SK-N-SH (cell line): Measurements from ENCODE around the gene CBFA2T2.

ENCODE experiments used
- EP300 ChIP-seq, 2 experiments: IDR thresholded peaks; 2 replicates each; pipeline versions ENCODE4 v1.4.0 to v1.6.1; 2012; ENCODE audit warnings: borderline replicate concordance in 1 of 2, low read depth in 1 of 2, low read length in 1 of 2
- EZH2phosphoT487 ChIP-seq: fragments of 200-600 bp; sonication (generic); IDR thresholded peaks from 2 replicates; pipeline ENCODE4 v1.6.1; 2017; ENCODE audit warnings: low read depth, mixed run types, mild to moderate bottlenecking, antibody characterized with exemption, moderate library complexity, borderline replicate concordance
- GABPA ChIP-seq: IDR thresholded peaks from 2 replicates; pipeline ENCODE4 v1.4.0; 2012; ENCODE audit warnings: low read depth, mild to moderate bottlenecking
- GATA2 ChIP-seq: sonication (generic); formaldehyde crosslinking; IDR thresholded peaks from 2 replicates; pipeline ENCODE4 v1.5.0; 2020; ENCODE audit warnings: mild to moderate bottlenecking, missing genetic modification reagents
- POLR2AphosphoS5 ChIP-seq: IDR thresholded peaks from 2 replicates; pipeline ENCODE4 v1.6.1; 2012; ENCODE audit warnings: low read depth, low read length
- RAD21 ChIP-seq: IDR thresholded peaks from 2 replicates; pipeline ENCODE4 v1.6.1; 2012; ENCODE audit warnings: mild to moderate bottlenecking, low read length
- RCOR1 ChIP-seq: fragments of 150-350 bp; IDR thresholded peaks from 2 replicates; pipeline ENCODE4 v1.6.1; 2017; ENCODE audit warnings: antibody characterized with exemption, low read length
- SMC3 ChIP-seq: IDR thresholded peaks from 2 replicates; pipeline ENCODE4 v1.6.1; 2012; ENCODE audit warnings: low read depth, low read length, improper control_type of control experiment
- YY1 ChIP-seq: IDR thresholded peaks from 2 replicates; pipeline ENCODE4 v1.4.0; 2012; ENCODE audit warnings: low read depth, mild to moderate bottlenecking
- TF ChIP-seq, protein P1 (sequence below): fragments of 200-600 bp; sonication (generic); IDR thresholded peaks from 2 replicates; pipeline ENCODE4 v1.6.1; 2017; ENCODE audit warnings: antibody characterized with exemption, mild to moderate bottlenecking, moderate library complexity
- TF ChIP-seq, protein P2 (sequence below): fragments of 150-350 bp; IDR thresholded peaks from 2 replicates; pipeline ENCODE4 v1.6.1; 2016; ENCODE audit warnings: mild to moderate bottlenecking, low read depth, low read length
- TF ChIP-seq, protein P3 (sequence below): IDR thresholded peaks from 2 replicates; pipeline ENCODE4; 2012
- TF ChIP-seq, protein P4 (sequence below): IDR thresholded peaks from 2 replicates; pipeline ENCODE4 v1.4.0; 2012; ENCODE audit warnings: low read depth, borderline replicate concordance

DNA sequence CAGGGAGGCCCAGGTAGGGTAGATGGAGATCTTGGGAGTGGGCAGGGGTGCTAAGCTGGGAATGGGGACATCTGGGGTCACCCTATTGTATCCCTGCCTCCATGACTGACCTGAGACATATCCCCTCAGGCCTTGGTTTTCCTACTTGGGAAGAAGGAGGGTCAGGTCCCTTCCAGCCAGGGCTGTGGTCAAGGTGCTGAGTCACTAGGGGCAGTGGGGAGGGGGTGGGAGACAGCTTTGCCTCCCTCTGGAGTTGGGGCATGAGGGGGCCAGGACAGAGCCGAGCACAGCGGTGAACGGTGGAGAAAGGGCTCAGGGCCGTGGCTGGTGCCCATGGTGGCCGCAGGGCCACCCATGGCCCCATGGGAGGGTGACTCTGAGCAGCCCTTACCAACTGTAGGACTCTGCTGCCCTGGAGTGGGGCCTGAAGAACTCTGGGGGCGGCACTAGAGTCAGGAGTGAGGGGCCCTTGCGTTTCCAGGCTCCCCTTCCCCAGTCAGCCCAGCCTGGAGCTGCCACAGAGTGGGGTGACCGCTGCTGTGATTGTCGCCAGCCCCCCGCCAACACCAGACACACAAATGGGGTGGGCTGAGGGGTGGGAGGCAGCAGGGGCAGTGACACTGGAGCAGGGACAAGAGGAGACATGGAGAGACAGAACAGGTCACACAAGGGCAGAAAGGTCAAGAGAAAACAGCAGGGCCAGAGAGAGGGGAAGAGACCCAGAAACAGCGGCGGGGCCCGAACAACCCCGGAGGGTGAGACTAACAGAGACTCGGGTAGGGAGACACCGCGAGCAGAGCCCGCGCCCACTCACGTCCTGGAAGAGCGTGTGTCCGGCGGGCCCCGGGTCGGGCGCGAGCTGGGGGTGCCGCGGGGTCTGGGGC, 183.8 kb downstream of the CBFA2T2 start:
- TF ChIP-seq, protein P1, sequence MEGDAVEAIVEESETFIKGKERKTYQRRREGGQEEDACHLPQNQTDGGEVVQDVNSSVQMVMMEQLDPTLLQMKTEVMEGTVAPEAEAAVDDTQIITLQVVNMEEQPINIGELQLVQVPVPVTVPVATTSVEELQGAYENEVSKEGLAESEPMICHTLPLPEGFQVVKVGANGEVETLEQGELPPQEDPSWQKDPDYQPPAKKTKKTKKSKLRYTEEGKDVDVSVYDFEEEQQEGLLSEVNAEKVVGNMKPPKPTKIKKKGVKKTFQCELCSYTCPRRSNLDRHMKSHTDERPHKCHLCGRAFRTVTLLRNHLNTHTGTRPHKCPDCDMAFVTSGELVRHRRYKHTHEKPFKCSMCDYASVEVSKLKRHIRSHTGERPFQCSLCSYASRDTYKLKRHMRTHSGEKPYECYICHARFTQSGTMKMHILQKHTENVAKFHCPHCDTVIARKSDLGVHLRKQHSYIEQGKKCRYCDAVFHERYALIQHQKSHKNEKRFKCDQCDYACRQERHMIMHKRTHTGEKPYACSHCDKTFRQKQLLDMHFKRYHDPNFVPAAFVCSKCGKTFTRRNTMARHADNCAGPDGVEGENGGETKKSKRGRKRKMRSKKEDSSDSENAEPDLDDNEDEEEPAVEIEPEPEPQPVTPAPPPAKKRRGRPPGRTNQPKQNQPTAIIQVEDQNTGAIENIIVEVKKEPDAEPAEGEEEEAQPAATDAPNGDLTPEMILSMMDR = no peak
- TF ChIP-seq EZH2phosphoT487 (no peak), POLR2AphosphoS5 (no peak), RCOR1 (no peak), EP300 (IDR thresholded peaks at IDR 0.05; ENCODE audit: borderline replicate concordance in 1 of 2, low read depth in 1 of 2, low read length in 1 of 2) (no peak), SMC3 (no peak), RAD21 (no peak), YY1 (no peak), GABPA (no peak), GATA2 (CRISPR knock-in tag) (no peak)
- TF ChIP-seq, protein P2, sequence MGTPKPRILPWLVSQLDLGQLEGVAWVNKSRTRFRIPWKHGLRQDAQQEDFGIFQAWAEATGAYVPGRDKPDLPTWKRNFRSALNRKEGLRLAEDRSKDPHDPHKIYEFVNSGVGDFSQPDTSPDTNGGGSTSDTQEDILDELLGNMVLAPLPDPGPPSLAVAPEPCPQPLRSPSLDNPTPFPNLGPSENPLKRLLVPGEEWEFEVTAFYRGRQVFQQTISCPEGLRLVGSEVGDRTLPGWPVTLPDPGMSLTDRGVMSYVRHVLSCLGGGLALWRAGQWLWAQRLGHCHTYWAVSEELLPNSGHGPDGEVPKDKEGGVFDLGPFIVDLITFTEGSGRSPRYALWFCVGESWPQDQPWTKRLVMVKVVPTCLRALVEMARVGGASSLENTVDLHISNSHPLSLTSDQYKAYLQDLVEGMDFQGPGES = no peak
- TF ChIP-seq, protein P3, sequence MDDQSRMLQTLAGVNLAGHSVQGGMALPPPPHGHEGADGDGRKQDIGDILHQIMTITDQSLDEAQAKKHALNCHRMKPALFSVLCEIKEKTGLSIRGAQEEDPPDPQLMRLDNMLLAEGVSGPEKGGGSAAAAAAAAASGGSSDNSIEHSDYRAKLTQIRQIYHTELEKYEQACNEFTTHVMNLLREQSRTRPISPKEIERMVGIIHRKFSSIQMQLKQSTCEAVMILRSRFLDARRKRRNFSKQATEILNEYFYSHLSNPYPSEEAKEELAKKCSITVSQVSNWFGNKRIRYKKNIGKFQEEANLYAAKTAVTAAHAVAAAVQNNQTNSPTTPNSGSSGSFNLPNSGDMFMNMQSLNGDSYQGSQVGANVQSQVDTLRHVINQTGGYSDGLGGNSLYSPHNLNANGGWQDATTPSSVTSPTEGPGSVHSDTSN = no peak
- TF ChIP-seq, protein P4, sequence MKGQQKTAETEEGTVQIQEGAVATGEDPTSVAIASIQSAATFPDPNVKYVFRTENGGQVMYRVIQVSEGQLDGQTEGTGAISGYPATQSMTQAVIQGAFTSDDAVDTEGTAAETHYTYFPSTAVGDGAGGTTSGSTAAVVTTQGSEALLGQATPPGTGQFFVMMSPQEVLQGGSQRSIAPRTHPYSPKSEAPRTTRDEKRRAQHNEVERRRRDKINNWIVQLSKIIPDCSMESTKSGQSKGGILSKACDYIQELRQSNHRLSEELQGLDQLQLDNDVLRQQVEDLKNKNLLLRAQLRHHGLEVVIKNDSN = no peak
